Measurements from ENCODE around the gene EFCAB5. TPM values are rescaled to one million over a fixed set of nuclear protein-coding genes. Genes with fewer than 3 reads are reported as not detected.
"Not testable (repeated sequence)": the region's sequence is repeated elsewhere in the genome, so short reads cannot be mapped to it uniquely, and the experiment has no call there.

The EFCAB5 gene
- total and polyA plus RNA-seq, 8 donors = 0.52 to 2.3 (median 1.9) TPM

GRCh38 chr17:29956225-29956624 is 14.8 kb downstream of the EFCAB5 start:
- DNase-seq (no peak), ATAC-seq (no peak)
- intact Hi-C loops (cut with DNase I) = no loop called here

GRCh38 chr17:29957488-29957887 is 16.1 kb downstream of the EFCAB5 start:
- DNase-seq; intact Hi-C loops (cut with DNase I); H3K27me3 ChIP-seq; ATAC-seq; H3K4me1 ChIP-seq; H3K36me3 ChIP-seq; H3K4me3 ChIP-seq; H3K27ac ChIP-seq: not testable (repeated sequence)
- peaks cover 0 to 16% of the 10 kb centered on the region in 2 donors for H3K9me3 ChIP-seq

More at GRCh38 chr17:29956225-29956624, 14.8 kb downstream of the EFCAB5 start:
- Histone ChIP-seq H3K36me3 (no peaks in the 10 kb centered on the region), H3K27ac (no peak overlapping the region), H3K4me3 (no peak overlapping the region), H3K4me1 (no peaks in the 10 kb centered on the region), H3K9me3 (peaks cover 0 to 16% of the 10 kb centered on the region in 2 donors), H3K27me3 (no peaks in the 10 kb centered on the region)
- TF ChIP-seq CTCF (IDR thresholded peaks at IDR 0.05) = no peak

- H3K4me3 ChIP-seq = no peak overlapping the region
- no peak for DNase-seq
- intact Hi-C loops (cut with DNase I) = no loop called here
- H3K36me3 ChIP-seq = no peaks in the 10 kb centered on the region
- no peak for ATAC-seq
- H3K27ac ChIP-seq = no peak overlapping the region
- H3K9me3 ChIP-seq = peaks cover 0 to 8% of the 10 kb centered on the region in 2 donors
- no peak for TF ChIP-seq CTCF (IDR thresholded peaks at IDR 0.05)
- H3K27me3 ChIP-seq = no peaks in the 10 kb centered on the region
- no peaks in the 10 kb centered on the region for H3K4me1 ChIP-seq
Measured at GRCh38 chr17:29958947-29959657, 17.7 kb downstream of the EFCAB5 start.

GRCh38 chr17:29959658-29960337 is 18.4 kb downstream of the EFCAB5 start:
- H3K9me3 ChIP-seq = peaks cover 0 to 2% of the 10 kb centered on the region in 2 donors
- no peak for TF ChIP-seq CTCF (IDR thresholded peaks at IDR 0.05)
- intact Hi-C loops (cut with DNase I) = no loop called here
- DNase-seq (no peak), ATAC-seq (no peak)
- H3K27ac ChIP-seq = no peak overlapping the region
- H3K27me3 ChIP-seq = no peaks in the 10 kb centered on the region
- H3K36me3 ChIP-seq = no peaks in the 10 kb centered on the region
- H3K4me1 ChIP-seq = no peaks in the 10 kb centered on the region
- no peak overlapping the region for H3K4me3 ChIP-seq

GRCh38 chr17:29962656-29963055 is 21.2 kb downstream of the EFCAB5 start:
- Histone ChIP-seq H3K4me3 (no peak overlapping the region), H3K9me3 (peaks cover 0 to 2% of the 10 kb centered on the region in 2 donors), H3K36me3 (no peaks in the 10 kb centered on the region), H3K4me1 (no peaks in the 10 kb centered on the region), H3K27ac (no peak overlapping the region), H3K27me3 (no peaks in the 10 kb centered on the region)
- intact Hi-C loops (cut with DNase I) = no loop called here
- ATAC-seq = no peak
- DNase-seq = no peak
- no peak for TF ChIP-seq CTCF (IDR thresholded peaks at IDR 0.05)
